Esophagus muscularis mucosa (tissue), 3 donors: ENCODE measurements around the gene REG3A.

Experiments used
- POLR2A ChIP-seq: fragments of 450-650 bp; IDR thresholded peaks from one replicate; pipeline ENCODE4 v1.6.1; 2017; ENCODE audit warnings: antibody characterized with exemption, moderate library complexity, mild to moderate bottlenecking, low read depth
- POLR2AphosphoS5 ChIP-seq, 2 donors: sonication (generic); formaldehyde crosslinking; IDR thresholded peaks; one replicate each; pipeline ENCODE4 v1.6.1; 2017; ENCODE audit warnings: antibody characterized with exemption in 2 of 2
- TF ChIP-seq, protein P1 (sequence below), 3 experiments: fragments of 200-600 bp in 2 of 3; fragments of 450-650 bp in 1 of 3; sonication (generic) in 2 of 3; IDR thresholded peaks; one replicate each; pipeline ENCODE4 v1.5.1; 2017 to 2019; ENCODE audit warnings: antibody characterized with exemption in 3 of 3, mild to moderate bottlenecking in 2 of 3, moderate library complexity in 1 of 3

DNA sequence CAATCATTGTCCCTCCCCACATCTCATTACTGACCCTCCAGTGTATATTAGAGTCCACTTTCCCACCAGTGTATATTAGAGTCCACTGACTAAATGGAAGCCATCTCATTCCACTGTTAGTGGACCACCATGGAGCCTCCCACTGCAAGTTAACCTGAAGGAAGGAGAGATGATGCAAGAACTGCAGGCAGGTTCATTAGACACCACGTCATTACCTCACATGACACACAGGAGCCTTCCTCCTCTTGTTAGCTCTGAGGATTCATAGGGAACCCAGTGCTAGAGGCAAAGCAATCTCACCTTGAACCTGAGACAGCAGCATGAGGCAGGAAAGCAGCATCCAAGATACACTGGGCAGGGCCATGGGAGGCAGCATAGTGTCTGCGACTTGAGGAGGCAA is 523 bp downstream of the REG3A start:
- TF ChIP-seq, protein P1, sequence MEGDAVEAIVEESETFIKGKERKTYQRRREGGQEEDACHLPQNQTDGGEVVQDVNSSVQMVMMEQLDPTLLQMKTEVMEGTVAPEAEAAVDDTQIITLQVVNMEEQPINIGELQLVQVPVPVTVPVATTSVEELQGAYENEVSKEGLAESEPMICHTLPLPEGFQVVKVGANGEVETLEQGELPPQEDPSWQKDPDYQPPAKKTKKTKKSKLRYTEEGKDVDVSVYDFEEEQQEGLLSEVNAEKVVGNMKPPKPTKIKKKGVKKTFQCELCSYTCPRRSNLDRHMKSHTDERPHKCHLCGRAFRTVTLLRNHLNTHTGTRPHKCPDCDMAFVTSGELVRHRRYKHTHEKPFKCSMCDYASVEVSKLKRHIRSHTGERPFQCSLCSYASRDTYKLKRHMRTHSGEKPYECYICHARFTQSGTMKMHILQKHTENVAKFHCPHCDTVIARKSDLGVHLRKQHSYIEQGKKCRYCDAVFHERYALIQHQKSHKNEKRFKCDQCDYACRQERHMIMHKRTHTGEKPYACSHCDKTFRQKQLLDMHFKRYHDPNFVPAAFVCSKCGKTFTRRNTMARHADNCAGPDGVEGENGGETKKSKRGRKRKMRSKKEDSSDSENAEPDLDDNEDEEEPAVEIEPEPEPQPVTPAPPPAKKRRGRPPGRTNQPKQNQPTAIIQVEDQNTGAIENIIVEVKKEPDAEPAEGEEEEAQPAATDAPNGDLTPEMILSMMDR (IDR thresholded peaks at IDR 0.05), result no peak
- TF ChIP-seq POLR2A (no peak), POLR2AphosphoS5 (IDR thresholded peaks at IDR 0.05) (no peak)
